ENCODE measurements around the gene GFRAL.

DNA sequence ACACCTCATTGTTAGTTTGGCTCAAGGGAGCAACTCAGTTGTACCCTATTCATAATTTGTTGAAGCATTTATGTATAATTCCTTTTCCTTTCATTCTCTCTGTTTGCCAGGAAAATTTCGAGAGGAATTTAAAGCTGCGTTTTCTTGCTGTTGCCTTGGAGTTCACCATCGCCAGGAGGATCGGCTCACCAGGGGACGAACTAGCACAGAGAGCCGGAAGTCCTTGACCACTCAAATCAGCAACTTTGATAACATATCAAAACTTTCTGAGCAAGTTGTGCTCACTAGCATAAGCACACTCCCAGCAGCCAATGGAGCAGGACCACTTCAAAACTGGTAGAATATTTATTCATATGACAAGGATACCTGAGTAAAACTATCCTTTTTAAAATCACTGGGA is 45.2 kb upstream of the GFRAL start:
- TF ChIP-seq, protein P1, sequence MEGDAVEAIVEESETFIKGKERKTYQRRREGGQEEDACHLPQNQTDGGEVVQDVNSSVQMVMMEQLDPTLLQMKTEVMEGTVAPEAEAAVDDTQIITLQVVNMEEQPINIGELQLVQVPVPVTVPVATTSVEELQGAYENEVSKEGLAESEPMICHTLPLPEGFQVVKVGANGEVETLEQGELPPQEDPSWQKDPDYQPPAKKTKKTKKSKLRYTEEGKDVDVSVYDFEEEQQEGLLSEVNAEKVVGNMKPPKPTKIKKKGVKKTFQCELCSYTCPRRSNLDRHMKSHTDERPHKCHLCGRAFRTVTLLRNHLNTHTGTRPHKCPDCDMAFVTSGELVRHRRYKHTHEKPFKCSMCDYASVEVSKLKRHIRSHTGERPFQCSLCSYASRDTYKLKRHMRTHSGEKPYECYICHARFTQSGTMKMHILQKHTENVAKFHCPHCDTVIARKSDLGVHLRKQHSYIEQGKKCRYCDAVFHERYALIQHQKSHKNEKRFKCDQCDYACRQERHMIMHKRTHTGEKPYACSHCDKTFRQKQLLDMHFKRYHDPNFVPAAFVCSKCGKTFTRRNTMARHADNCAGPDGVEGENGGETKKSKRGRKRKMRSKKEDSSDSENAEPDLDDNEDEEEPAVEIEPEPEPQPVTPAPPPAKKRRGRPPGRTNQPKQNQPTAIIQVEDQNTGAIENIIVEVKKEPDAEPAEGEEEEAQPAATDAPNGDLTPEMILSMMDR (conservative IDR thresholded peaks at IDR 0.05) = no peak
- TF ChIP-seq EZH2 (IDR thresholded peaks at IDR 0.05; ENCODE audit: low read depth) = no peak

Data from PC-9 (cell line).